Calu3 (cell line): Measurements from ENCODE around the gene HFM1. TPM values are rescaled to one million over a fixed set of nuclear protein-coding genes. Genes with fewer than 3 reads are reported as not detected.

Experiments used
- BruUV-seq: library from RNA; stranded (reverse); fragments of 400-500 nt; replicated peaks from 2 replicates; lab custom pipeline; 2021; lab: Mats Ljungman, UMichigan
- CTCF ChIA-PET: fragments of 300-600 bp; sonication (Branson Sonifier 250); formaldehyde crosslinking; loops from one replicate; lab custom pipeline; 2022; ENCODE audit warnings: antibody characterized with exemption; lab: Charles Lee
- DNase-seq: peaks from one replicate; pipeline ENCODE4 v3.0.0; 2022
- H3K27ac Mint-ChIP-seq: one replicate; pipeline ENCODE4 v1.8.0; 2022; ENCODE audit warnings: mixed read lengths; ENCODE audit not compliant: unreplicated experiment
- H3K27me3 Mint-ChIP-seq: one replicate; pipeline ENCODE4 v1.8.0; 2022; ENCODE audit warnings: mixed read lengths; ENCODE audit not compliant: unreplicated experiment
- H3K36me3 Mint-ChIP-seq: one replicate; pipeline ENCODE4 v1.8.0; 2022; ENCODE audit warnings: mild to moderate bottlenecking, moderate library complexity, mixed read lengths; ENCODE audit not compliant: insufficient read depth, unreplicated experiment
- H3K4me1 Mint-ChIP-seq: one replicate; pipeline ENCODE4 v1.8.0; 2022; ENCODE audit warnings: mild to moderate bottlenecking, low read depth, mixed read lengths; ENCODE audit not compliant: unreplicated experiment
- H3K4me3 Mint-ChIP-seq: one replicate; pipeline ENCODE4 v1.8.0; 2022; ENCODE audit warnings: mild to moderate bottlenecking, low read depth, moderate library complexity, mixed read lengths; ENCODE audit not compliant: unreplicated experiment
- H3K9me3 Mint-ChIP-seq: one replicate; pipeline ENCODE4 v1.8.0; 2022; ENCODE audit warnings: low read depth, mixed read lengths; ENCODE audit not compliant: unreplicated experiment
- CTCF ChIP-seq: fragments of 200-600 bp; IDR thresholded peaks from one replicate; pipeline ENCODE4 v1.8.0; 2022; ENCODE audit warnings: antibody characterized with exemption; ENCODE audit not compliant: unreplicated experiment
- intact Hi-C: fragments of 100-400 bp; cut with micrococcal nuclease; formaldehyde crosslinking; loops from one replicate; pipeline ENCODE4 v1.10.0; 2022; ENCODE audit not compliant: unreplicated experiment
- total RNA-seq: library from RNA; stranded (reverse); gene quantifications from 2 replicates; pipeline ENCODE4 v1.2.3, GENCODE V29; 2022

HFM1 gene
- total RNA-seq, 1 experiment from 2014 or later: not detected

DNA sequence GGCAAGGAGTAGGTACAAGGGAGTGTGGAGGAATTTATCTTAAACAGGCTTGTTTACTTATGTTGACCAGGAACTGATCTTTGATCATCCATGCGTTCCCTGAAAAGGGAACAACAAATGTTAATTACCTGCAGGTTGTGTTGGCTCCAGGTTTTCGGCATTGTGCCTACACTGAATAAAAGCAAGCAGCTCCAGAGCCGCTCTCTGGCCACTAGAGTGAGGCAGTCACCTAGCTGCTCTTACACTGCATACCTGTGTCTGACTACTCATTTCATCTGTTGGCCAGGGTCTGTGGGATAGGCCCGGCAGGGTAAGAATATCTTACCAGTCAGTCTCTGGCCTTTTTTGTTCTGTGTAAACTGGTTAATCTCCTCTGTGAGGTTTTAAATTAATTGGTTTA lies 183.6 kb downstream of the HFM1 start:
- Mint-ChIP-seq H3K4me3 (no peak overlapping the region), H3K27me3 (peaks cover 15% of the 10 kb centered on the region), H3K9me3 (peaks cover 5% of the 10 kb centered on the region), H3K36me3 (no peaks in the 10 kb centered on the region), H3K4me1 (no peaks in the 10 kb centered on the region), H3K27ac (no peak overlapping the region)
- TF ChIP-seq CTCF: no peak
- intact Hi-C loops: no loop called here
- CTCF ChIA-PET: no interaction called here
- BruUV-seq: no TSS peak
- DNase-seq: no peak

- Mint-ChIP-seq H3K4me1 (no peaks in the 10 kb centered on the region), H3K27ac (no peak overlapping the region), H3K9me3 (peaks cover 5% of the 10 kb centered on the region), H3K36me3 (no peaks in the 10 kb centered on the region), H3K4me3 (no peak overlapping the region), H3K27me3 (peaks cover 15% of the 10 kb centered on the region)
- BruUV-seq: no TSS peak
- CTCF ChIA-PET: interaction anchor here (0.7 kb wide), 1 partner anchor 62 kb away, joined by 3 read pairs; no protein-coding TSS in a partner anchor
- no peak for TF ChIP-seq CTCF
- intact Hi-C loops: no loop called here
- DNase-seq: no peak
These were observed 186.7 kb downstream of the HFM1 start for GRCh38 chr1:91217911-91218310.

Other genes starting within 250 kb of the HFM1 start
- gene CDC7, start 96.0 kb upstream of the HFM1 start, total RNA-seq: 15.6 and 16.0 TPM in 2 replicates